Effector memory CD8-positive, alpha-beta T cell (primary cell): ENCODE measurements around the gene STAG2.

Experiments used
- ATAC-seq: fragments of 150-1000 bp; cut with Tn5 transposase; replicated peaks from 2 replicates; pipeline ENCODE4 v1.10.0; 2021; ENCODE audit warnings: mild to moderate bottlenecking, moderate library complexity
- DNase-seq, 3 experiments: peaks; one replicate each; pipeline ENCODE4 v3.0.0; 2021
- H3K27ac Mint-ChIP-seq, 2 donors: one replicate each; pipeline ENCODE4 v1.8.0; 2022; ENCODE audit warnings: mild to moderate bottlenecking in 2 of 2, mixed read lengths in 2 of 2, moderate library complexity in 2 of 2
- H3K27me3 Mint-ChIP-seq, 2 donors: one replicate each; pipeline ENCODE4 v1.8.0; 2022; ENCODE audit warnings: mixed read lengths in 2 of 2
- H3K36me3 Mint-ChIP-seq: one replicate; pipeline ENCODE4 v1.8.0; 2022; ENCODE audit warnings: mild to moderate bottlenecking, moderate library complexity, mixed read lengths; ENCODE audit not compliant: insufficient read depth
- H3K4me1 Mint-ChIP-seq, 2 donors: one replicate each; pipeline ENCODE4 v1.8.0; 2022; ENCODE audit warnings: low read depth in 2 of 2, mixed read lengths in 2 of 2
- H3K4me3 Mint-ChIP-seq, 2 donors: one replicate each; pipeline ENCODE4 v1.8.0; 2022; ENCODE audit warnings: mild to moderate bottlenecking in 2 of 2, mixed read lengths in 2 of 2, moderate library complexity in 2 of 2
- H3K9me3 Mint-ChIP-seq, 2 donors: one replicate each; pipeline ENCODE4 v1.8.0; 2022; ENCODE audit warnings: mixed read lengths in 2 of 2

STAG2 gene

DNA sequence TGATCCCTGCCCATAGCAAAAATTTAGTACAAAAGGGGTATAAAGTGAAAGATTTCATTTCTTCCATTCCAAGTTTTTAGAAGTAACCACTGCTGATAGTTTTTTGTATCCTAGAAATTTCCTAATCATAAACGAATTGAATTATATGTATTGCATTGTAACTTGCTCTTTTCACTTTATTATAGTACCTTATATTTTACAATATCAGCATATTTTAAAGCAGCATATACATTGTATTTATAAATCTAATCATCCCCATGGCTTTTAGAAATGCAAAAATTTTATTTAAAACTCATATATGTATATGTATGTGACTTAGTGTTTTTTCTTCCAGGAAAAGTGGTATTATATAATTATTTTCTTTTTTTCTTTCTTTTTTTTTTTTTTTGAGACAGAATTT is 27.7 kb downstream of the STAG2 start:
- peaks cover 22% of the 10 kb centered on the region for H3K36me3 Mint-ChIP-seq
- H3K9me3 Mint-ChIP-seq = no peaks in the 10 kb centered on the region
- no peak overlapping the region for H3K4me3 Mint-ChIP-seq
- DNase-seq (no peak), ATAC-seq (no peak)
- peaks cover 32 to 50% of the 10 kb centered on the region in 2 donors for H3K4me1 Mint-ChIP-seq
- H3K27me3 Mint-ChIP-seq = no peaks in the 10 kb centered on the region
- peak overlapping the region in 1 of 2 donors; percentile 75 for H3K27ac Mint-ChIP-seq

GRCh38 chrX:123990169-123990568 is 28.7 kb downstream of the STAG2 start:
- ATAC-seq (peak; percentile 31), DNase-seq (no peak)
- H3K9me3 Mint-ChIP-seq = no peaks in the 10 kb centered on the region
- H3K27ac Mint-ChIP-seq = peak overlapping the region in 1 of 2 donors; percentile 65
- H3K4me3 Mint-ChIP-seq = peak overlapping the region; percentile 47 to 54
- H3K36me3 Mint-ChIP-seq = peaks cover 21% of the 10 kb centered on the region
- H3K4me1 Mint-ChIP-seq = peaks cover 33 to 57% of the 10 kb centered on the region in 2 donors
- H3K27me3 Mint-ChIP-seq = no peaks in the 10 kb centered on the region

- Mint-ChIP-seq H3K4me3 (peak overlapping the region in 1 of 2 donors; percentile 54), H3K36me3 (peaks cover 19% of the 10 kb centered on the region), H3K4me1 (peaks cover 29 to 55% of the 10 kb centered on the region in 2 donors), H3K27ac (peak overlapping the region in 1 of 2 donors; percentile 65), H3K27me3 (no peaks in the 10 kb centered on the region), H3K9me3 (no peaks in the 10 kb centered on the region)
- DNase-seq (no peak), ATAC-seq (no peak)
These were observed 29.1 kb downstream of the STAG2 start for GRCh38 chrX:123990602-123991001.

DNA sequence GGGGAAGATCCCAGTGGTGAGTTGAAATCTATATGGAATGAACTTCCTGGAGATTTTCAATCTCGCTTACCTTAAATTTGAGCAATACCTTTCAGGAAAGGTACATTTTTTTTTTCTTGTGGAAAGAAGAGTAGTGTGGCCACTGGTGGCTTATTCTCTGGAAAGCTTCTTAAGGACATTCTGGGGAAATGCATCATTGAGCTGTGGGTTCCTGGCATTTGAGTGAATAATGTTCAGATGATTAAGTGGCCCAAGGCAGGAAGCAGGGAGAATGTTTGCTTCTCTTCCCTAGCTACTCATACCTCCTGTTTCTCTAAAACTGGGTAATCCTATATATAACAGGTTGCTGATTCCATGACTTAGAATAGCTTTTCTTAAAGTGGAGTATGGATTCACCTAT is 31.8 kb downstream of the STAG2 start:
- ATAC-seq (no peak), DNase-seq (no peak)
- peaks cover 18% of the 10 kb centered on the region for H3K36me3 Mint-ChIP-seq
- H3K4me3 Mint-ChIP-seq = no peak overlapping the region
- peaks cover 17 to 49% of the 10 kb centered on the region in 2 donors for H3K4me1 Mint-ChIP-seq
- no peak overlapping the region for H3K27ac Mint-ChIP-seq
- no peaks in the 10 kb centered on the region for H3K9me3 Mint-ChIP-seq
- H3K27me3 Mint-ChIP-seq = no peaks in the 10 kb centered on the region

DNA sequence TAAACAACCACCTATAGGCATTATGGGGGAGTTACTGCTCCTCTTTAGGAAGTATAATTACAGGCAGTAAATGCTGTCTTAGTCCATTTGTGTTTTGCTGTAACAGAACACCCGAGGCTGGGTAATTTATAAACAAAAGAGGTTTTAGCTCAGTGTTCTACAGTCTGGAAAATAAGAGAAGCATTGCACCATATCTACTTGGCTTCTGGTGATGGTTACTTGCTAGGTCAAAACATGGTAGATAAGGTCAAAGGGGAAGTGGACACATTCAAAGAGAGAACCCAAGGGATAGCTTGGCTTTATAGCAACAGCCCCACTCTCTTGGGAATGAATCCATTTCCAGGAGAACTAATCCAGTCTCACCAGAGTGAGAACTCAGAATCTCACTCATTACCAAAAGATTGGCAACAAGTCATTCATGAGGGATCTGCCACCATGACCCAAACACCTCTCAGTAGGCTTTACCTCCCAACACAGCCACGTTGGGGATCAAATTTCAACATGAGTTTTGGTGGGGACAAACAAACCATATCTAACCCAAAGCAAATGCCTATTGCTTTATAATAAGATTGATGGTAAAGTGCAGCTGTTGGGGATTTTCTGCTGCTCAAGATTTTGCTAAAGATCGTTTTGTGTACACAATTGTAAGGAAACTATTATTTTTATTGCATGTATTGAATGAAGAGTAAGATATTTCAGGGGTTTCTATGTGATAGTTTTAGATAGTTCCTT is 32.6 kb downstream of the STAG2 start:
- Mint-ChIP-seq H3K27ac (peak overlapping the region; percentile 65 to 67), H3K4me3 (no peak overlapping the region), H3K9me3 (no peaks in the 10 kb centered on the region), H3K4me1 (peaks cover 11 to 43% of the 10 kb centered on the region in 2 donors), H3K27me3 (no peaks in the 10 kb centered on the region), H3K36me3 (peaks cover 14% of the 10 kb centered on the region)
- no peak for ATAC-seq
- DNase-seq = no peak

- DNase-seq (no peak), ATAC-seq (no peak)
- H3K27ac Mint-ChIP-seq = peak overlapping the region; percentile 65 to 67
- no peaks in the 10 kb centered on the region for H3K27me3 Mint-ChIP-seq
- no peaks in the 10 kb centered on the region for H3K9me3 Mint-ChIP-seq
- H3K4me1 Mint-ChIP-seq = peaks cover 16 to 46% of the 10 kb centered on the region in 2 donors
- H3K4me3 Mint-ChIP-seq = no peak overlapping the region
- peaks cover 15% of the 10 kb centered on the region for H3K36me3 Mint-ChIP-seq
These were observed 33.2 kb downstream of the STAG2 start for GRCh38 chrX:123994730-123995129.

DNA sequence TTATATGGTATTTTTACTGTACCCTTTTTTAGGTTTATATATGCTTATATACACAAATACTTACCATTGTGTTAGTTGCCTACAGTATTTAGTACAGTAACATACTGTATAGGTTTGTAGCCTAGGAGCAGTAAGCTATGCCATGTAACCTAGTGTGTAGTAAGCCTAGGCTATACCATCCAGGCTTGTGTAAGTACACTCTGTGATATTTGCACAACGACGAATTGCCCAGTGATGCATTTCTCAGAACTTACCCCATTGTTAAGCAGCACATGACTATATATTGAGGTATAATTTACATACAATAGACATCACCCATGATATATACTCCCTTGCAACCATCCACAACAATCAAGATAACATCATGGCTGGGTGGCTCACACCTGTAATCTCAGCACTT is 40.1 kb downstream of the STAG2 start:
- no peak for ATAC-seq
- H3K27me3 Mint-ChIP-seq = no peaks in the 10 kb centered on the region
- no peak for DNase-seq
- H3K27ac Mint-ChIP-seq = no peak overlapping the region
- H3K4me3 Mint-ChIP-seq = no peak overlapping the region
- H3K4me1 Mint-ChIP-seq = peaks cover 17 to 31% of the 10 kb centered on the region in 2 donors
- no peaks in the 10 kb centered on the region for H3K9me3 Mint-ChIP-seq
- H3K36me3 Mint-ChIP-seq = peaks cover 6% of the 10 kb centered on the region

GRCh38 chrX:124005228-124005627 is 43.7 kb downstream of the STAG2 start:
- Mint-ChIP-seq H3K27ac (peak overlapping the region in 1 of 2 donors; percentile 8), H3K4me1 (peaks cover 23 to 53% of the 10 kb centered on the region in 2 donors), H3K27me3 (no peaks in the 10 kb centered on the region), H3K4me3 (no peak overlapping the region), H3K9me3 (no peaks in the 10 kb centered on the region), H3K36me3 (peaks cover 4% of the 10 kb centered on the region)
- peak; percentile 35 for ATAC-seq
- no peak for DNase-seq

GRCh38 chrX:124010157-124010556 is 48.7 kb downstream of the STAG2 start:
- DNase-seq (no peak), ATAC-seq (no peak)
- peaks cover 35 to 73% of the 10 kb centered on the region in 2 donors for H3K4me1 Mint-ChIP-seq
- no peaks in the 10 kb centered on the region for H3K27me3 Mint-ChIP-seq
- H3K9me3 Mint-ChIP-seq = no peaks in the 10 kb centered on the region
- peaks cover 4% of the 10 kb centered on the region for H3K36me3 Mint-ChIP-seq
- peak overlapping the region; percentile 64 to 88 for H3K27ac Mint-ChIP-seq
- peak overlapping the region; percentile 62 to 72 for H3K4me3 Mint-ChIP-seq

DNA sequence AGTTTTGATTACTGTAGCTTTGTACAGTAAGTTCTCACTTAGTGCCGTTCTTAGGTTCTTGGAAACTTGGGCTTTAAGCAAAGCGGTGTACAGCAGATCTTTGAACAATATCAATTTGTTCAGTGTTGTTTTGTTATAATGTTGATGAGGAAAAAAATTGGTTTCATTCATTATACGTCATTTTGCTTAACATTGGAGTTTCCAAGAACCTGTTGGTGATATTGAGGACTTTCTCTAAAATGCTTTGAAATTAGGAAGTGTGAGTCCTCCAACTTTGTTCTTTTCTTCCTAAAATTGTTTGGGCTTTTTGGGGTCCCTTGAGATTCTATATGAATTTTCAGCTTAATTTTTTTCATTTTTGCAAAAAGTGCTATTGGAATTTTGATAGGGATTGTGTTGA is 49.1 kb downstream of the STAG2 start:
- H3K4me3 Mint-ChIP-seq = peak overlapping the region; percentile 62 to 72

GRCh38 chrX:124015721-124016120 is 54.2 kb downstream of the STAG2 start:
- no peak for DNase-seq
- Mint-ChIP-seq H3K9me3 (no peaks in the 10 kb centered on the region), H3K27ac (peak overlapping the region in 1 of 2 donors; percentile 54), H3K4me1 (peaks cover 20 to 35% of the 10 kb centered on the region in 2 donors), H3K36me3 (peaks cover 4% of the 10 kb centered on the region), H3K4me3 (no peak overlapping the region), H3K27me3 (no peaks in the 10 kb centered on the region)
- no peak for ATAC-seq

More for the DNA sequence above, 49.1 kb downstream of the STAG2 start:
- Mint-ChIP-seq H3K27me3 (no peaks in the 10 kb centered on the region), H3K36me3 (peaks cover 4% of the 10 kb centered on the region), H3K27ac (peak overlapping the region; percentile 64 to 88), H3K4me1 (peaks cover 31 to 69% of the 10 kb centered on the region in 2 donors), H3K9me3 (no peaks in the 10 kb centered on the region)
- ATAC-seq = no peak
- DNase-seq = no peak

GRCh38 chrX:124016825-124017224 is 55.3 kb downstream of the STAG2 start:
- Mint-ChIP-seq H3K9me3 (no peaks in the 10 kb centered on the region), H3K27ac (no peak overlapping the region), H3K4me3 (no peak overlapping the region), H3K36me3 (peaks cover 5% of the 10 kb centered on the region), H3K4me1 (peaks cover 17 to 25% of the 10 kb centered on the region in 2 donors), H3K27me3 (no peaks in the 10 kb centered on the region)
- ATAC-seq = no peak
- DNase-seq = no peak

GRCh38 chrX:124018023-124018422 is 56.5 kb downstream of the STAG2 start:
- no peaks in the 10 kb centered on the region for H3K9me3 Mint-ChIP-seq
- peak overlapping the region in 1 of 2 donors; percentile 46 for H3K27ac Mint-ChIP-seq
- no peak for ATAC-seq

DNA sequence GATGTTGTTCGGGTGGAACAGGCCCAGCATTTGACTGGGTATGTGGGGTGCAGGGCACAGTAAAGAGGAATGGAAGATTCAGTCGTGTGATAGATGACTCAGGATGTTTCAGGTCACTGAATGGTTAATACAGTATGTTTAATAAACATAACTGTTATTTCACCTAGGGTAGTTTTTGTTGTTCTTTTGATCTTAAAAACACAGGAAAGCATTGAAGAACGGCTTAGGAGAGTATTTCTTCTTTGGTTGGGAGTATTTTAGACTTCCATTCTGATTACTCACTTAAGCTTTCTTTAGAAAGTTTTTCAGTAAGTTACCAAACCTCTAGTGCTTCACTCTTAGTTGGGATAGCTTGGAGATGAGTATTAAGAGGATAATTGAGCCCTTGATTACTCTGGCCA is 62.3 kb downstream of the STAG2 start:
- Mint-ChIP-seq H3K9me3 (no peaks in the 10 kb centered on the region), H3K36me3 (peaks cover 28% of the 10 kb centered on the region), H3K4me3 (no peak overlapping the region), H3K27ac (peak overlapping the region in 1 of 2 donors; percentile 76), H3K4me1 (peaks cover 3 to 8% of the 10 kb centered on the region in 2 donors), H3K27me3 (no peaks in the 10 kb centered on the region)
- ATAC-seq (no peak), DNase-seq (no peak)

More at GRCh38 chrX:124018023-124018422, 56.5 kb downstream of the STAG2 start:
- no peak for DNase-seq
- peaks cover 13 to 16% of the 10 kb centered on the region in 2 donors for H3K4me1 Mint-ChIP-seq
- H3K27me3 Mint-ChIP-seq = no peaks in the 10 kb centered on the region
- H3K36me3 Mint-ChIP-seq = peaks cover 11% of the 10 kb centered on the region
- no peak overlapping the region for H3K4me3 Mint-ChIP-seq
